ENCODE results near the gene MARCHF7. TPM values are rescaled to one million over a fixed set of nuclear protein-coding genes. Genes with fewer than 3 reads are reported as not detected.

The MARCHF7 gene
- total and polyA plus RNA-seq, 10 of the 15 experiments (the other 5 are each of a cell fraction or from before 2014, with no cell fraction given) = 39.4 to 111 (median 66.5) TPM

GRCh38 chr2:159735648-159736047 lies 23.3 kb downstream of the MARCHF7 start:
- no peak for FAIRE-seq

More at GRCh38 chr2:159735648-159736047, 23.3 kb downstream of the MARCHF7 start:
- 100% methylated on average over 1 of the region's 1 CpG for WGBS (ENCODE audit: insufficient coverage, insufficient replicate concordance, low lambda C conversion rate, missing lambda C conversion rate)
- TF ChIP-seq WRNIP1 (IDR thresholded peaks at IDR 0.05; ENCODE audit: borderline replicate concordance, low read depth, low read length) = no peak
- TF ChIP-seq MXI1 (IDR thresholded peaks at IDR 0.05; ENCODE audit: low read depth, low read length) = no peak
- TF ChIP-seq ZNF24 (IDR thresholded peaks at IDR 0.05) = no peak
- no peak for TF ChIP-seq STAT3 (IDR thresholded peaks at IDR 0.05; ENCODE audit: low read depth, low read length)
- no peak for TF ChIP-seq NKRF (conservative IDR thresholded peaks at IDR 0.05)
- no peak for TF ChIP-seq NR2F1 (conservative IDR thresholded peaks at IDR 0.05)
- no peak for TF ChIP-seq CBX5 (IDR thresholded peaks at IDR 0.05; ENCODE audit: low read depth)
- TF ChIP-seq, protein P1, sequence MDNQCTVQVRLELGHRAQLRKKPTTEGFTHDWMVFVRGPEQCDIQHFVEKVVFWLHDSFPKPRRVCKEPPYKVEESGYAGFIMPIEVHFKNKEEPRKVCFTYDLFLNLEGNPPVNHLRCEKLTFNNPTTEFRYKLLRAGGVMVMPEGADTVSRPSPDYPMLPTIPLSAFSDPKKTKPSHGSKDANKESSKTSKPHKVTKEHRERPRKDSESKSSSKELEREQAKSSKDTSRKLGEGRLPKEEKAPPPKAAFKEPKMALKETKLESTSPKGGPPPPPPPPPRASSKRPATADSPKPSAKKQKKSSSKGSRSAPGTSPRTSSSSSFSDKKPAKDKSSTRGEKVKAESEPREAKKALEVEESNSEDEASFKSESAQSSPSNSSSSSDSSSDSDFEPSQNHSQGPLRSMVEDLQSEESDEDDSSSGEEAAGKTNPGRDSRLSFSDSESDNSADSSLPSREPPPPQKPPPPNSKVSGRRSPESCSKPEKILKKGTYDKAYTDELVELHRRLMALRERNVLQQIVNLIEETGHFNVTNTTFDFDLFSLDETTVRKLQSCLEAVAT (IDR thresholded peaks at IDR 0.05) = no peak
- TF ChIP-seq JUNB (IDR thresholded peaks at IDR 0.05) = no peak
- TF ChIP-seq ZNF217 (IDR thresholded peaks at IDR 0.05) = no peak
- no peak for TF ChIP-seq BMI1 (IDR thresholded peaks at IDR 0.05; ENCODE audit: borderline replicate concordance)
- ChIA-PET POLR2A (interaction anchor here (1.0 to 1.4 kb wide), 2 partner anchors 8 to 12 kb away, joined by 3 to 4 read pairs; no protein-coding TSS in a partner anchor), RAD21 (ENCODE audit: unreplicated experiment) (interaction anchor here (0.7 kb wide), 1 partner anchor 20 kb away, joined by 3 read pairs; no protein-coding TSS in a partner anchor), CTCF (interaction anchor here (1.7 kb wide), 1 partner anchor 21 kb away, joined by 3 read pairs; no protein-coding TSS in a partner anchor), SMC1A (ENCODE audit: uncharacterized antibody, unreplicated experiment) (interaction anchor here (1.0 to 12.5 kb wide), 5 partner anchors 11 to 280 kb away, joined by 3 to 84 read pairs (median 3); no protein-coding TSS in a partner anchor)
- no TSS peak for BruUV-seq (replicated peaks)
- Histone ChIP-seq H3K36me3 (ENCODE audit: control insufficient read depth in 2 of 2, insufficient read depth in 2 of 2, low read length in 1 of 2) (peaks cover 23 to 35% of the 10 kb centered on the region in 2 experiments), H3K27me3 (replicated peaks in 1 of 2; ENCODE audit: control insufficient read depth in 2 of 2, insufficient read depth in 2 of 2, low read length in 1 of 2) (no peaks in the 10 kb centered on the region), H3K27ac (ENCODE audit: control insufficient read depth, insufficient read depth) (no peak overlapping the region), H3K4me2 (ENCODE audit: control insufficient read depth, insufficient read depth) (no peak overlapping the region), H3K9ac (ENCODE audit: control insufficient read depth, insufficient read depth, low read length) (no peak overlapping the region), H3K4me1 (ENCODE audit: control insufficient read depth, insufficient read depth, low read length) (no peaks in the 10 kb centered on the region), H4K20me1 (ENCODE audit: control insufficient read depth, insufficient read depth) (peaks cover 3% of the 10 kb centered on the region; the same call in 1 of the 2 replicates), H3K79me2 (ENCODE audit: control insufficient read depth, insufficient read depth, low read length) (peaks cover 50% of the 10 kb centered on the region), H3K9me3 (replicated peaks; ENCODE audit: control insufficient read depth, insufficient read depth, low read length) (no peaks in the 10 kb centered on the region; the same call in 2 of the 3 replicates), H3K4me3 (no peak overlapping the region), H2AFZ (ENCODE audit: control insufficient read depth, low read depth, low read length) (no peak overlapping the region)
- DNase-seq (ENCODE audit: low read depth, low spot score) = no peak
- ATAC-seq = no peak
- in situ Hi-C loops (cut with MboI) (no loop called here), intact Hi-C loops (cut with micrococcal nuclease; ENCODE audit: unreplicated experiment) (no loop called here)

Data from GM12878 (cell line).